LNCAP (cell line): ENCODE measurements around the gene MRPL49.

Experiments
- TF ChIP-seq, protein P1 (sequence below): fragments of 450-650 bp; IDR thresholded peaks from 2 replicates; pipeline ENCODE4 v1.5.1; 2017; ENCODE audit warnings: mild to moderate bottlenecking

The MRPL49 gene

GRCh38 chr11:65084598-65085375 lies 37.3 kb upstream of the MRPL49 start:
- TF ChIP-seq, protein P1, sequence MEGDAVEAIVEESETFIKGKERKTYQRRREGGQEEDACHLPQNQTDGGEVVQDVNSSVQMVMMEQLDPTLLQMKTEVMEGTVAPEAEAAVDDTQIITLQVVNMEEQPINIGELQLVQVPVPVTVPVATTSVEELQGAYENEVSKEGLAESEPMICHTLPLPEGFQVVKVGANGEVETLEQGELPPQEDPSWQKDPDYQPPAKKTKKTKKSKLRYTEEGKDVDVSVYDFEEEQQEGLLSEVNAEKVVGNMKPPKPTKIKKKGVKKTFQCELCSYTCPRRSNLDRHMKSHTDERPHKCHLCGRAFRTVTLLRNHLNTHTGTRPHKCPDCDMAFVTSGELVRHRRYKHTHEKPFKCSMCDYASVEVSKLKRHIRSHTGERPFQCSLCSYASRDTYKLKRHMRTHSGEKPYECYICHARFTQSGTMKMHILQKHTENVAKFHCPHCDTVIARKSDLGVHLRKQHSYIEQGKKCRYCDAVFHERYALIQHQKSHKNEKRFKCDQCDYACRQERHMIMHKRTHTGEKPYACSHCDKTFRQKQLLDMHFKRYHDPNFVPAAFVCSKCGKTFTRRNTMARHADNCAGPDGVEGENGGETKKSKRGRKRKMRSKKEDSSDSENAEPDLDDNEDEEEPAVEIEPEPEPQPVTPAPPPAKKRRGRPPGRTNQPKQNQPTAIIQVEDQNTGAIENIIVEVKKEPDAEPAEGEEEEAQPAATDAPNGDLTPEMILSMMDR, result no peak

- TF ChIP-seq, protein P1, result no peak
These were observed 36.7 kb upstream of the MRPL49 start for GRCh38 chr11:65085446-65085845.

- TF ChIP-seq, protein P1, result no peak
These were observed 35.3 kb upstream of the MRPL49 start for GRCh38 chr11:65086809-65087208.

- TF ChIP-seq, protein P1, result no peak
These were observed 34.9 kb upstream of the MRPL49 start for GRCh38 chr11:65087216-65087615.

- TF ChIP-seq, protein P1, result no peak
These were observed 34.3 kb upstream of the MRPL49 start for GRCh38 chr11:65087827-65088226.

DNA sequence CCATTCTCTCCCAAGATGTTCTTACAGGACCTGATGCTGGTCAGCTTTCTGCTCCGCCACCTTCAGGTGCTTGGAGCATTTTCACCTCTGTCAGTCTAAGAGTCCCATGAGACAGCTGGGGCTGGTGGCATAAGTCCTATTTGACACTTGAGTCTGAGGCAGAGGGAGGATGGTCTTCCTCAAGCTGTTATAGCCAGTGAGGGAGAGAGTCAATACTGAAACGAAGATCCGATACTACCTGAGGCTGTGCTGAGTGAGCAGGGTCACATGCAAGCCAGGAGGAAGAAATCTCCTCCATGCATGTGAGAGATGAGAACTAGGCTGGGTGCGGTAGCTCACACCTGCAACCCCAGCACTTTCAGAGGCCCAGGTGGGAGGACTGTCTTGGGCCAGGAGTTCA lies 32.5 kb upstream of the MRPL49 start:
- TF ChIP-seq, protein P1, result no peak

DNA sequence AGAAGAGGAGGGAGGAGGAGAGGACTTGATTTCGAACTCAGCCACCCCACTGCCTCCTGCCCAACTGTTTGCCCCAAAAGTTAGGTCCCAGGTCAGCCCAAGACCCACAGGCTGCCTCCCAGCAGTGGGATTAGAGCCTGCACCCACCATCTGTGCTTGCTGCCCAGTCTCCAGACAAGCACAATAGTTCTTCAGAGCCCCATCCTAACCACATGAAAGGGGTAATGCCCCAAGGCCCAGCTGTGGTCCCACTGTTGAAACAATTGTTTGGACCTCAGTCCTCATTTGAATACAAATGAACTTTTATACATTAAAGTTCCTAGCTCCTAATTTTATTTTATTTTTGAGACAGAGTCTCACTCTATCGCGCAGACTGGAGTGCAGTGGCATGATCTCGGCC lies 31.5 kb upstream of the MRPL49 start:
- TF ChIP-seq, protein P1, result no peak

- TF ChIP-seq, protein P1, result no peak
These were observed 26.7 kb upstream of the MRPL49 start for GRCh38 chr11:65095427-65095826.
